Cerebellar cortex (tissue), 1 donor: ENCODE measurements around the gene BLZF1.
"Not testable (repeated sequence)": the region's sequence is repeated elsewhere in the genome, so short reads cannot be mapped to it uniquely, and the experiment has no call there.

ENCODE experiments used
- DNase-seq: peaks from one replicate; pipeline ENCODE4 v3.0.0-alpha.2; 2015; ENCODE audit warnings: low spot score

The BLZF1 gene, protein sequence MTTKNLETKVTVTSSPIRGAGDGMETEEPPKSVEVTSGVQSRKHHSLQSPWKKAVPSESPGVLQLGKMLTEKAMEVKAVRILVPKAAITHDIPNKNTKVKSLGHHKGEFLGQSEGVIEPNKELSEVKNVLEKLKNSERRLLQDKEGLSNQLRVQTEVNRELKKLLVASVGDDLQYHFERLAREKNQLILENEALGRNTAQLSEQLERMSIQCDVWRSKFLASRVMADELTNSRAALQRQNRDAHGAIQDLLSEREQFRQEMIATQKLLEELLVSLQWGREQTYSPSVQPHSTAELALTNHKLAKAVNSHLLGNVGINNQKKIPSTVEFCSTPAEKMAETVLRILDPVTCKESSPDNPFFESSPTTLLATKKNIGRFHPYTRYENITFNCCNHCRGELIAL

DNA sequence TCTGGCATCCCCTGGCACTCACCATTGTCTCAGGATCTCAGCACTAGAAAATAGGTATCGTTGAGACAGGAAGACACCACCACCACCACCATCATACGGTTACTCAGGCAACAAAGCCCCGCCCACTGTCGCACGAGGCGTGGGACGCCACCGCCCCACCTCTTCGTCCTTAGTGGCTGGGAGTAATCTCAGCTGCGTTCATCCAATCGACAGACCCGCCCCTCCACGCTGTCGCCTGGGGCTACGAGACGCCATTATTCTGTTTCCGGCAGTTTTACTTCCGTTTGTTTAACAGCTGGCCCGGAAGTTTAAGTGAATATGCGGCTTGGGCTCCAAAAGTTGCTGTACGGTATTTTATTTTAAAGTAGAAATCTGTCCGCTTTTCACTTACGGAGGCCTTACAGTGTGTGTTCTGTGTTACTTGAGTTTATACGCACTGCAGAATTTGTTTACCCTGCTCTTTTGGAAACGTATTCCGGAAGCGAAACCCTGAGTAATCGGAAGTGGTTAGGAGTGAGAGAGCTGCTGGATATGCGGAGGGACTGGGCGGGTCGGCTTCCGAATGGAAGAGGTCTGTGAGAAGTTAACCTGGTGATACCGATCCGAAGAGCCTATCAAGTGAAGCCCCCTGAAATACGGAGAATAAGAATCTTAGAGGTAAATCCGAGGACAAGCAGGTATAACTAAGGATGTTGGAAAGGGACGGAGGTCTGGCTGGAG is at the start of gene BLZF1, which contains the start of gene NME7:
BLZF1 (plus strand) TSS at position 510 of the 720 bp plus-strand sequence. CDS start 1,328 bp downstream, outside the sequence.
NME7 (minus strand) TSS at position 112 of the 720 bp plus-strand sequence; CDS start at position 25, 87 bp downstream.
- peak; percentile 99 for DNase-seq

DNA sequence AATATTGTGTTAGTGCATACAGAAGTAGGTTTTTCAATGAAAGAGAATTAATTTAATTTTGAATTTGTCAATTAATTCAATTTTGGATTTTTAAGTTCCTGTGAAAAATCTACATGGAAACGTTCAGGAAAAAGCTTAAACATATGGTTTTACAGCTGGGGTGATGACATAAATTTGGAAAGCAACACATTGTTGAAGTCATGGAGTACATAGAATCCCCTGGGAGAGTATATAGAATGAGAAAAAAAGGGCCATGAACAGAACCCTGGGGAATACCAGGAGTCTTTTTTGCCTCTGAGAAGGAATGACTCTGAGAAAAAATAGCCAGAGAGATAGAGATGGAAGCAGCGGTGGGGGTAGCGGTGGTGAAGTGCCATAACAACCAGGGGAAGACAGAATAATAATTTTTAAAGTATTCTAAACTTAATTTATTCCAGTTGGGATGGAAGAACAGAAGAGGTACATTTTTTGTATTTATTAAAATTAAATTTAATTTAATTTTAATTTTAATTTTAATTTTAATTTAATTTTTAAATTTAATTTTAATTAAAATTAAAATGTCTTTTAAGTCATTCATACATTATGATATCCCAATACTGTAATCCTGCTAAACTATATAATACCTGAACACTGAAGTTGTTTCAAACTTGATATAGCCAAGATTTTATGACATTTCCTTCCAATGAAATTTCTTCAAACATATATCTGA is 49.3 kb upstream of the BLZF1 start:
- no peak for DNase-seq

DNA sequence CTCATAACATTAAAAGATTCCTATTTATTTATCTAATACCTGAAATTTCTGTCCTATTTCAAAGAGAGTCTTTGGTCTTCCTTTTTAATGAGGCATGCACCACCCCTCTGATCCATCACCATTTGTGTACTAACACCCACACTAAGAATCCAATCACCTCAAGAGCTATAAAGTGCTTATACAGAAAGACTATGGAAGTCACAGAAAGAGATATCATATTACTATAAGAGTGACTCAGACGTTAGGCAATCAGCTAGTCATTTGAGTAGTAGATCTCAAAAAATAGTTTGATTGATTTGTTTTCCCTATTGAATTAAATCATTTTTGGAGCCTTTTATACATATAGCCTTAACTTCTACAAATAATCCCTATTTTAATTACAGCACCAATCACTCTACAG is 46.5 kb upstream of the BLZF1 start:
- no peak for DNase-seq

DNA sequence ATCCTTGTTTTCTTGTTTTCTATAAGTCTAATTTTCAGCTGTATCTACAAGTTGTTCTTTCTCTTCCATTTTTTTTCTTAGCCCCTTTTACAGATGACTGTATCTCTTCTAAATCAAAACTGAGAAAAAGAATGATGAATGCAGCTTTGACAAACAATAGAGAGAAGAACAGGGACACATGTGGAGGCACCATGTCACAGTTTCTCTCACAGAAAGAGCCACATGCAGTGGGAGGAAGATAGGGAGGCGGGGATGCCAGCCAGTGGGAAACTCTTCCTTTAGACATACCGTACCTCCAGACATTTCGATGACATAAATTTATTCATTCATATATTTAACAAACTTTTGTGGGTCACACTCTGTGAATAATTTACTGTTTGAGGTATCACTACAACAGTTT is 45.9 kb upstream of the BLZF1 start:
- no peak for DNase-seq

DNA sequence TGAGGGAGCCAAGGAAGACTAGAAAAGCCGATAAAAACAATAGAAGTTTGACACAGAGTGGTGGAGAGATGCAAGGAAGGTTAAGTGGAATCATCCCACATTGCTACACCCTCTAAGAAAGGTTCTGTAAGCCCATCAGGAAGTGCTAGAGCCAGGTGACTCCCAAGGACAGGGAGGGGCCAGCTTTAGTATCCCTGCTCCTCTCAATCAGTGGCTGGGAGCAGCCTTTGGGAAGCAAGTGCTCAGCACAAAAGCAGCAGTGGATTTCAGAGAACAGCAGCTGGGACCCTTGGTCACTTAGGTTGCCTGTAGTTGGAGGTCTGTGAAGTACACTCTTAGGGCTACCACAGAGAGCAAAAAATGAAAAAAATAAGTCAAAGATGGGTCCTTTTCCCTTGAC is 42.9 kb upstream of the BLZF1 start:
- DNase-seq, result no peak

DNA sequence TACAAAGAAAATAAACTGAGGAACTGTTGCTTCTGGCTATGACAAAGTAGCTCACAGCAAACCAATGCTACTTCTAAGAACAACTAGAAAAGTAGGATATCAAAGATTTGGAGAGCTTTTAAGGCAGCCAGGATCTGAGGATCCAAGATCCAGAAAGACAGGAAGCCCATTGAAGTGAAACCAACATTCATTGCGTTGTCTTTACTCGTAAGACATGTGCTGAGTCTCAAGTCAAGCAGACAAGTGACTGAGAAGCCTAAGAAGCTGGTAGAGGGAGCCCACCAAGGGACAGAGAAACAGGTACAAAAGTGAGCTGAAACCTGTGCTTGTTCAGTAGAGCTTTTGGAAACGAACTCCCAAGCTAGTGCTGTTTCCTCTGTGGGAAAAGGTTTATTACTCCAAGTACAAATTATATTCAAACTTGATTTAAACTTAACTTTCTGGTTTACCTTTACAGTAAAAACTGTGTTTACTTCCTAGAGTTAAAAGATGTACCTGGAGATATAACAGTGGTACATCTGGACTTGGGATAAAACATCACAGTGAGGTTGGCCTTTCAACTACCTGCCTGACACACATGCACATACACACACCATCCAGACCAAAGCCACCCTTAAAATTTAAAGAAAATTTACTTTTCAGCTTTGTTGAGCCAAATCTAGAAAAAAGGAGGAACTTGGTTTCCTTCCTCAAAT is 41.6 kb upstream of the BLZF1 start:
- DNase-seq, result no peak

DNA sequence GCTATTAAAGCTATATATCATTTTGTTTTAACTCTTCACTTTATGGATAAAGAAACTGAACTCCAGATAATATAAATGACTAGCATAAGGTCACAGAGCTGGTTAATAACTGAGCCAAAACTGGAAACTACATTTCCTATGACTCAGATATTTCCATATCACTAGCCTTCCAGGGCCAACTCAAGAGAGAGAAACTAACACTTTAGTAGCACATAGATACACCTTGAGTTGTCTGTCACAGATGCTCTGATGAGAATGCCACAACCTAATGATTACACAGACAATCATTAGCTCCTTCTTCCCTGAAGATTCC is 41.1 kb upstream of the BLZF1 start:
- no peak for DNase-seq

DNA sequence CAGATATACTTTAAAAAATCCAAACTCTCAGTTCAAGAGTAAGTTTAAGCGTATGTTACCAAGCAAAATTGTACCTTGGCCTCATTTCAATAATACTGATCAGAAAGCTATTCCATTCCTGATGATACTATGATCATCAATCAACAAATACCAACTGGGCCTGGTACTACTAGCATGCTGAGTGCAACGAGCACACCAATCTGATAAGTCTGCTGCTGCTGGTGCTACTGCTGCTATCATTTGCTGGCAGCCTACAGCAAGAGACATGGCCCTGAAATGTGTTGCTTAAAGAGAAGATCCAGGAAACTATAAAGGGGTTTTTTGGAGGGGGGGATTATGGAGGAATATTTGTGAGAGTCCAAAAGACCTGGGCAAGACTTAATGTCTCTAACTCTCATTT is 40.1 kb upstream of the BLZF1 start:
- DNase-seq, result no peak

DNA sequence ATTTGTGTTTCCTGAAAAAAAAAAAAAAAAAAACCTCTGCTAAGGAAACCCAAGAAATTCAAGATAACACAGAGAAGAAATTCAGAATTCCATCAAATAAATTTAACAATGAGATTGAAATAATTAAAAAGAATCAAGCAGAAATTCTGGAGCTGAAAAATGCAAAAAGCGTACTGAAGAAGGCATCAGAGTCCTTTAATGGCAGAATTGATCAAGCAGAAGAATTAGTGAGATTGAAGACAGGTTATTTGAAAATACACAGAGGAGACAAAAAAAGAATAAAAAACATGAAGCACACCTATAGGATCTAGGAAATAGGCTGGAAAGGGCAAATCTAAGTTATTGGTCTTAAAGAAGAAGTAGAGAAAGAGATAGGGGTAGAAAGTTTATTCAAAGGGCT is 38.6 kb upstream of the BLZF1 start:
- DNase-seq, result no peak

DNA sequence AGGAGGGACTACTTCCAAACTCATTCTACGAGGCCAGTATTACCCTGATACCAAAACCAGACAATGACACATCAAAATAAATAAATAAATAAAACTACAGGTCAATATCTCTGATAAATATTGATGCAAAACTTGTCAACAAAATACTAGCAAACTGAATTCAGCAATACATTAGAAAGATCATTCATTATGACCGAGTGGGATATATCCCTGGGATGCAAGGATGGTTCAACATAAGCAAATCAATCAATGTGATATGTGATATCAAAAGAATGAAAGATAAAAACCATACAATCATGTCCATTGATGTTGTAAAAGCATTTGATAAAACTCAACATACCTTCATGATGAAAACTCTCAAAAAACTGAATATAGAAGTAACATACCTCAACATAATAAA is 37.1 kb upstream of the BLZF1 start:
- no peak for DNase-seq

DNA sequence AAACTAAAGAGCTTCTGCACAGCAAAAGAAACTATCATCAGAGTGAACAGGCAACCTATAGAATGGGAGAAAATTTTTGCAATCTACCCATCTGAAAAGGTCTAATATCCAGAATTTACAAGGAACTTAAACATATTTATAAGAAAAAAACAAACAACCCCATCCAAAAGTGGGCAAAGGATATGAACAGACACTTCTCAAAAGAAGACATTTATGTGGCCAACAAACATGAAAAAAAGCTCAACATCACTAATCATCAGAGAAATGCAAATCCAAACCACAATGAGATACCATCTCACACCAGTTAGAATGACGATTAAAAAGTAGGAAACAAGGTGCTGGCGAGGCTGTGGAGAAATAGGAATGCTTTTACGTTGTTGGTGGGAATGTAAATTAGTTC is 33.3 kb upstream of the BLZF1 start:
- DNase-seq, result not testable (repeated sequence)

DNA sequence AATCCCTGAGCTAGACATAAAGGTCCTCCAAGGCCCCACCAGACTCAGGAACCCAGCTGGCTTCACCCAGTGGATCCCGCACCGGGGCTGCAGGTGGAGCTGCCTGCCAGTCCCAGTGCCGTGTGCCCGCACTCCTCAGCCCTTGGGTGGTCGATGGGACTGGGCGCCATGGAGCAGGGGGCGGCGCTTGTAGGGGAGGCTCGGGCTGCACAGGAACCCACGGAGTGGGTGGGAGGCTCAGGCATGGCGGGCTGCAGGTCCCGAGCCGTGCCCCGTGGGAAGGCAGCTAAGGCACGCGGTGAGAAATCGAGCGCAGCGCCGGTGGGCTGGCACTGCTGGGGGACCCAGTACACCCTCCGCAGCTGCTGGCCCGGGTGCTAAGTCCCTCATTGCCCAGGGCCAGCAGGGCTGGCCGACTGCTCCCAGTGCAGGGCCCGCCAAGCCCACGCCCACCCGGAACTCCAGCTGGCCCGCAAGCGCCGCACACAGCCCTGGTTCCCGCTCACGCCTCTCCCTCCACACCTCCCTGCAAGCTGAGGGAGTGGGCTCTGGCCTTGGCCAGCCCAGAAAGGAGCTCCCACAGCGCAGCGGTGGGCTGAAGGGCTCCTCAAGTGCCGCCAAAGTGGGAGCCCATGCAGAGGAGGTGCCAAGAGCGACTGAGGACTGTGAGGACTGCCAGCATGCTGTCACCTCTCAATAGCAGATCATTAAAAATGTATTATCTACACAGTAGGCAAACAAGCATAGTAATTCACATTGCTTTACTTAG is 30.9 kb upstream of the BLZF1 start:
- not testable (repeated sequence) for DNase-seq

DNA sequence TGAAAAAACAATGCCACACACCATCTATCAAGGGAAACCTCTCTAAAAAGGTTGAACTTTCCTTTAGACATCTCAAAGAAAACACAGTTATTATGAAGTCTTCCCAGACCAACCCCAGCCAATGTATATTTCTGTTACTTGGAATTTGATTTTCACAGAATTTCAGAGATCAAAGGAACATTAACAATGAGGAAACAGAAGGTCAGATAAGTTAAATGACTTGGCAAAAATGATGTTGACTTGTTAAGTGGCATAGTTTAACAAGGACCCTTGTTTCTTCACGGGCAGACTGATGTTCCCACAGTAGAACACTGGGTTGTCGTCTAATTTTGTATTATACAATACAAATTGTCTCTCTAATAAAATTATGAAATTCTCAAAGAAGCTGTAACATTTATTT is 29.4 kb upstream of the BLZF1 start:
- DNase-seq, result no peak

DNA sequence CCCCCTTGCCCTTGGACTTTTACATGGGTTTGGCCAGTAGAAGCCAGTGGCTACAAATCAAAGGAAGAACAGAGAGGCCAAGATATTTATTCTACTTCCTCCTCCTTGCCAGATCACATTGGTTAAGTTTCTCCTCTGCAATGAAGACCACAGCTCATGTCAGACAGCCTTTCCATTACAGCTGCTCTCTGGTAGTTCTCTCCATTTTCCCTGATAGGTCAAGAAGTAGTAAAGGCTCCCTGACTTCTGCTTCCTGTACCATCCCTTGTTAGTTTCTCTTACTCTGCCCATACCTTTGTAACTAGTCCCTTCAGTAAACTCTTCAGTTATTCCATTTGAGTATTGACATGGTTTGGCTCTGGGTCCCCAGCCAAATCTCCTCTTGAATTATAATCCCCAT is 28.2 kb upstream of the BLZF1 start:
- DNase-seq, result no peak

DNA sequence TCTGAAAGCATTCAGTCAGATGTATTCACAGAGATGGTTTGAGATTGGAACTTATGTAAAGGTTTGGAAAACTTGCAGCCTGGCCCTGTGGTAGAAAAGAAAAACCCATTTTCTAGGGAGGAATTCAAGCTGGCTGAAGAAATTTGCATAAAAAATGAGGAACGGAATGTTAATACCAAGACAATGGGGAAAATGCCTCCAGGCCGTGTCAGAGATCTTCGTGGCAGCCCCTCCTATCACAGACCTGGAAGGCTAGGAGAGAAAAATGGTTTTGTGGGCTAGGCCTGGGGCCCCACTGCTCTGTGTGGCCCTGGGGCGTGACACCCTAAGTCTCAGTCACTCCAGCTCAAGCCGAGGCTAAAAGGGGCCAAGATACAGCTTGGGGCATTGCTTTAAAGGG is 27.1 kb upstream of the BLZF1 start:
- no peak for DNase-seq

DNA sequence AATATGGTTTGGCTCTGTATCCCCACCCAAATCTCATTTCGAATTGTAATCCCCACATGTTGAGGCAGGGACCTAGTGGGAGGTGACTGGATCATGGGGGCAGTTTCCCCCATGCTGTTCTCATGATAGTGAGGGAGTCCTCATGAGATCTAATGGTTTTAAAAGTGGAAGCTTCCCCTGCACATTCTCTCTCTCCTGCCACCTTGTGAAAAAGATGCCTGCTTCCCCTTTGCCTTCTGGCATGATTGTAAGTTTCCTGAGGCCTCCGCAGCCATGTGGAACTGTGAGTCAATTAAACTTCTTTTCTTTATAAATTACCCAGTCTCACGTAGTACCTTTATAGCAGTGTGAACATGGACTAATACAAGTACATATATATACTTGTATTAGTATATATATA is 25.9 kb upstream of the BLZF1 start:
- not testable (repeated sequence) for DNase-seq

DNA sequence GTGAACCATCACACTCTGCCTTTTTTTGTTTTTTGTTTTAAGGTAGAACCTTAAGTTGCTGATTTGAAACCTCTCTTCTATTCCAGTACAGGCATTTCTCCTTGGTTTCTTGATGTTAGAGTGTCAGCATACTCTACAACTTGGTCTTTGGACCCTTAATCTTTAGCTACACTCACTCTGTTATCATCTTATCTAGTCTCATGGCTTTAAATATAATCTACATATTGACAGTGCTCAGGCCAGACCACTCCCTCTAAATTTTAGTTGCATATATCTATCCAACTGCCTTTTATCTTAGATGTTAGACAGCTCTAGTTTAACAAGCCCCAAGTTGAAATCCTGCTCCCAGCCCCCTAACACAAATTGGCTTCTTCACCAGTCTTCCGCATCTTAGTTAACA is 22.5 kb upstream of the BLZF1 start:
- no peak for DNase-seq

DNA sequence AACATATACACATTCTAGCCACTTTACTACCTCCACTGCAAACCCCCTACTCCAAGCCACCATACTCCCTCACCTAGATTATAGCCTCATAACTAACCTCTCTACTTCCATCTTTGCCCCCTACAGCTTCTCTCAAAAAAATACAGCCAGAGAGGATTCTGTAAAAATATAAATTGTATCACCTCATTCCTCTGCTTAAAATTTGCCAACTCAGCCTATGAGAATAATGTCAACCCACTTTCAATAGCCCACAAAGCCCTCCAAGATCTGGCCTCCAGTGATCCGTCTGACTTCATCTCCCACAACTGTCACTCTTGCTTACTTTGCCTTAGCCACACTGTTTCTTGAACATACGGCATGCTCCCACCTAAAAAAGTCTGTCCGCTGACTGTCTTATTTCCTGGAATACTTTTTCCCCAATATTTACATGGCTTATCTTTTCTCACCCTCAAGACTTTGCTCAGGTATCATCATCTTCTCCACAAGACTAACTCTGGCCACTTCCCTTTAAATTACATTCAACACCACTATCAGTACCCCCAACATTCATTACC is 21.9 kb upstream of the BLZF1 start:
- DNase-seq, result no peak

DNA sequence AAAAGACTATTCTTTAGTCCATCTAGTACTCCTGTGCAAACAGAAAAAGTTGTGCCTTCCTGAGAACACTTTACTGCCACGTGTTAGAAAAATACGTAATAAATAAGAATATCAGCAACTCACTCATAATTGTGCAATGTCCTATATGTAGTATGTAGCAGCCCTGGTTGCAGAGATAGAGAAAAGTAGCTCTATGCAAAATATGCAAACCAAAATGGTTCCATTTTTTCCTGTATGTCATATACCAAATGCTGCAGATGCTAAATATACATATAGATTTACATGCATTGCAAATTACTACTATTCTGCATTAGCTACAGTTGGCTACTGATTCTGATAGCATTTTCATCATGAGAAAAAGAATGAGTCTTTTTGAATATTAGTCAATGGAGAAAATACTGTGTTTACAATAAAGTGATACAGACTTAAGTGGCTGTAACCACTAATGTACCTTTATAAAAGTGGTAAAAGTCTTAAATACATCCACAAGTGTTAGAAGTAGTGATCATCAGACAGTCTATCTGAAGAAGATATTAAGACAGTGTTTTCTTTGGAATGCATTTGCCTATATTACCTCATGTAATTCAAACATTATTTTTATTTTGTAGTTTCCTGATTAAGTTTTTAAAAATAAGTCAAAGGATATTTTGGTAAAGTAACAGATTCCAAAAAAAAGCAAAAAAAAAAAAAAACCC is 20.2 kb upstream of the BLZF1 start:
- no peak for DNase-seq

DNA sequence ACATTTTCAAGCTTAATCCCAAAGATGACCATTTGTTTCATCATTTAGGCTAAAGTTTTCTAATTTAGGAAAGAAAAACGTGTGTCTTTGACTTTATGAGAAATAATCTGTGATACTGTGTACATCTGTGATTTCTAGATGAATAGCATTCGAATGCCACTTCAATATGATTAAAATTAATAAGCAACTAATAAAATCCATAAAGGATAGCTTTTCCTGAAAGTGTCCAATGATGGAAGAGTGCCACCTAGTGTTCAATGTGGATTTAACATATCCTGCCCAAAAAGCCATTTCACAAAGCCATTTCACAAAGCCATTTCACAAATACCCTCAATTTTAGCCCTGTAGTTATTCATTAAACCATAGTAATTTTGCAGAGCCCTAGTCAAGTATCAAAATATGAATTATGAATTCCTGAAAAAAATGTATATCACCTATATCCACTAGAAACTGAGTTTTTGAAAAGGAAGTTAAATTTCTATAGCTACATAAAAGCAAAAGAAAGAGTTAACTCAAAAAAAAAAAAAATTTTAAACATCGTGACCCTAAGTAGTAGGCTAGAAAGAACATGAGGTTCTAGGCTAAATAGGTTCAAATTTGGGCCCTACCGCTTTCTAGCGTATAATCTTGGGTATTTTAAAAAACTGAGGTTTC is 19.5 kb upstream of the BLZF1 start:
- peak; percentile 74 for DNase-seq
